ENCODE measurements around the gene GIPC3. TPM values are rescaled to one million over a fixed set of nuclear protein-coding genes. Genes with fewer than 3 reads are reported as not detected.

Gene GIPC3
- total RNA-seq, 2 donors from 2014 or later: 0.36 to 1.9 TPM

DNA sequence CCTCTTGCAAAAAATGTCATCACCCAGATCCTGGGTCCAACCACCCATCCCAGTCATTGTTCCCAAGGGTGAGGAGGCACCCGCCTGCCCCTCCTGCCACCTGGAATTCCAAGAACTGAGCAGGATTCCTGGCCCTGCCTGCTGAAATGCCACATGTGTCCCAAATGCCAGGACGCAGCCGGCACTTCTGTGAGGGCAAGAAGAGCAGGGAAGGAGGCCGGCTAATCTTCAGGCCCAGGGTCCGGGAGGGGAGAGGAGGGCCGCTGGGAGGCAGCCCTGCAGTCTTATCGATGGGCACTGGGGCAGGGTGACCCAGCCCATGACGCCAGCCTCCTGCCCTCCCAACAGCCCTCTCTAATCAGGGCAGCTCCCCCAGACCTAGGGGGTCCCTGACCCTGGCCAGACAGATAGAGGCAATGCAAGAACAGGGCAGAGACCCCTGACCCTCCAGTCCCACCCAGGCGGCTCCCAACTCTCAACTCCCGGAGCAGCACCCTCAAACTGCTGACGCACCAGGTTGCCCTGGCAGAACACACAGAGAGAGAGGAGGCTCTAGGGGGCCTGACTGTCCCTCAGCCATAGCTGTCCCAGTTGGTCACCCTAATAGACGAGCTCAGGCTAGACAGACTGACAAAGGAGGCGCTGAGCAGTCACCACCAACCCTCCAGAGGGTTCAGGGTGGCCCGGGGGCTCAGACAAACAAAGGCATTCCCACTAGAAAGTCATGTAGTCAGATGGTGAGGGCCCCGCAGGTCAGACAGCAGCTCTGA, 29.4 kb upstream of the GIPC3 start:
- 84% methylated on average over 15 of the region's 15 CpGs for WGBS
- Histone ChIP-seq H3K36me3 (no peaks in the 10 kb centered on the region), H3K4me3 (peak overlapping the region in 1 of 2 donors; percentile 79), H3K4me1 (replicated peaks) (no peaks in the 10 kb centered on the region), H3K27ac (no peak overlapping the region), H3K27me3 (replicated peaks; ENCODE audit: insufficient read depth) (no peaks in the 10 kb centered on the region), H3K9me3 (no peaks in the 10 kb centered on the region)
- TF ChIP-seq, protein P1, sequence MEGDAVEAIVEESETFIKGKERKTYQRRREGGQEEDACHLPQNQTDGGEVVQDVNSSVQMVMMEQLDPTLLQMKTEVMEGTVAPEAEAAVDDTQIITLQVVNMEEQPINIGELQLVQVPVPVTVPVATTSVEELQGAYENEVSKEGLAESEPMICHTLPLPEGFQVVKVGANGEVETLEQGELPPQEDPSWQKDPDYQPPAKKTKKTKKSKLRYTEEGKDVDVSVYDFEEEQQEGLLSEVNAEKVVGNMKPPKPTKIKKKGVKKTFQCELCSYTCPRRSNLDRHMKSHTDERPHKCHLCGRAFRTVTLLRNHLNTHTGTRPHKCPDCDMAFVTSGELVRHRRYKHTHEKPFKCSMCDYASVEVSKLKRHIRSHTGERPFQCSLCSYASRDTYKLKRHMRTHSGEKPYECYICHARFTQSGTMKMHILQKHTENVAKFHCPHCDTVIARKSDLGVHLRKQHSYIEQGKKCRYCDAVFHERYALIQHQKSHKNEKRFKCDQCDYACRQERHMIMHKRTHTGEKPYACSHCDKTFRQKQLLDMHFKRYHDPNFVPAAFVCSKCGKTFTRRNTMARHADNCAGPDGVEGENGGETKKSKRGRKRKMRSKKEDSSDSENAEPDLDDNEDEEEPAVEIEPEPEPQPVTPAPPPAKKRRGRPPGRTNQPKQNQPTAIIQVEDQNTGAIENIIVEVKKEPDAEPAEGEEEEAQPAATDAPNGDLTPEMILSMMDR (IDR thresholded peaks at IDR 0.05): no peak
- TF ChIP-seq POLR2AphosphoS5 (IDR thresholded peaks at IDR 0.05): no peak
- no peak for TF ChIP-seq POLR2A (IDR thresholded peaks at IDR 0.05)
- intact Hi-C loops (cut with DNase I): loop anchor here (2.0 kb wide), 1 partner anchor 17 kb away; the partner anchor contains the start of gene HMG20B
- no peak for DNase-seq (ENCODE audit: low spot score)

DNA sequence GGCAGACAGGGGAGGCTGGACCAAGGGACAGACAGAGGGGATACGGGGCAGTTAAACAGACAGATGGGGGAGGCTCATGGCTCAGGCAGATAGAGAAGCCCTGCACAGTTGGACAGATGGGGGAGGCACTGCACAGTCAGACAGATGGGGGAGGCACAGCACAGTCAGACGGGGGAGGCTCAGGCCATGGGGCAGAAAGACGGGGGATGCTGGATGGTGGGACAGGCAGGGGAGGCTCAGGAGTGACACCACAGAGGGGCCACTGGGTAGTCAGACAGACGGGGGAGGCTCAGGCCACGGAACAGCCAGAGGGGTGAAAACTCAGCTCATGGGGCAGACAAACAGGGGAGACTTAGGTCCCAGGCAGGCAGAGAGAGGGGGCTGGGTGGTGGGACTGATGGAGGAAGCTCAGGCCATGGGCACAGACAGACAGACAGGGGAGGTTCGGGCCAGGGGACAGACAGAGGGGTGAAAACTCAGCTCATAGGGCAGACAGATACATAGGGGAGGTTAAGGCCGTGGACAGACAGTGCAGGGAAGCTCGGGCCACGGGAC, 28.8 kb upstream of the GIPC3 start:
- no peaks in the 10 kb centered on the region for H3K36me3 ChIP-seq
- no peak for TF ChIP-seq POLR2AphosphoS5 (IDR thresholded peaks at IDR 0.05)
- TF ChIP-seq POLR2A (IDR thresholded peaks at IDR 0.05): no peak
- TF ChIP-seq, protein P1 (IDR thresholded peaks at IDR 0.05): no peak
- no peak overlapping the region for H3K27ac ChIP-seq
- no peaks in the 10 kb centered on the region for H3K27me3 ChIP-seq (replicated peaks; ENCODE audit: insufficient read depth)
- peak overlapping the region; percentile 73 to 79 for H3K4me3 ChIP-seq
- intact Hi-C loops (cut with DNase I): loop anchor here (2.0 kb wide), 1 partner anchor 16 kb away; the partner anchor contains the start of gene HMG20B
- H3K4me1 ChIP-seq (replicated peaks): no peaks in the 10 kb centered on the region
- H3K9me3 ChIP-seq: no peaks in the 10 kb centered on the region
- DNase-seq (ENCODE audit: low spot score): no peak
- 28% methylated on average over 9 of the region's 9 CpGs for WGBS

GRCh38 chr19:3556978-3557460, 28.3 kb upstream of the GIPC3 start:
- intact Hi-C loops (cut with DNase I): loop anchor here (2.0 kb wide), 1 partner anchor 16 kb away; the partner anchor contains the start of gene HMG20B
- H3K27me3 ChIP-seq (replicated peaks; ENCODE audit: insufficient read depth): no peaks in the 10 kb centered on the region
- H3K4me1 ChIP-seq (replicated peaks): no peaks in the 10 kb centered on the region
- no peaks in the 10 kb centered on the region for H3K9me3 ChIP-seq
- H3K27ac ChIP-seq: peak overlapping the region in 1 of 2 donors; percentile 61
- DNase-seq (ENCODE audit: low spot score): peak; percentile 23
- H3K36me3 ChIP-seq: no peaks in the 10 kb centered on the region
- TF ChIP-seq, protein P1 (IDR thresholded peaks at IDR 0.05): peak in 1 of 4 experiments; percentile 8
- TF ChIP-seq POLR2A (IDR thresholded peaks at IDR 0.05): no peak
- 1% methylated on average over 30 of the region's 60 CpGs for WGBS
- H3K4me3 ChIP-seq: peak overlapping the region; percentile 73 to 79

DNA sequence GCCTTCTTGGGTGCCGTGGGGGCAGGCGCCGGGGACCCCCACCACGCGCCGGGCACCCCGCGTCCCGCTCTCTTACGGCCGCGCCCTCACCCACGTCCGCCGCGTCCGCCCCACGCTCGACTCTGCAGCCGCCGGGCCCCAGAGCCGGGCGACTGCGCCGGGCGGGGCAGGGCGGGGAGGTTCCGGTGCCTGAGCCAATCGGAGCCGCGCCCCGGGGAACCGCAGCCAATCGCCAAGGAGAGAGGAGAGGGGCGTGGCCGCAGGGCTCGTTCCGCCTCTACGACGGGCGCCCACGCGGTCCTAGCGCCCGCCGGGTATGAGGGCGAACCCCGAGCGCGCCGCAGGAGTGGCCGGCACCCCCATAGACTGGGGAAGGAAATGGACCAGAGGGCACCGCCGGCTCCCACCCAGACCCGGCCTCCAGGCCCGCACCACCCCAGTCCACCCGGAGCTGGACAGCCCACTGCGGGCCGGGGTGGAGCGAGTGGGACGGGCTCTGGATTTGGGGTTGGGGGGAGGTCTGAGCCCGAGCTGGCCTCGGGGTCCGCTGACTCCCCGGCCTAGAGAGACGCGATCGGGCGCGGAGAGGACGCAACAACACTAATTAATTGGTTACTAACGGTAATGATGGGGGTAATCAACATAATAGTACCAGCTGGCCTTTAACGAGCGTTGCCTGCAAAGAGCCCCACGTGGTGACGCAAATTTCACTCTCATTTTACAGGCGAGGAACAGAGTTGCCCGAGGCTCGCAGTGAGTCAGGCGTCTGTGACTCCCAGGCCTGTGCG, 27.6 kb upstream of the GIPC3 start, which contains the start of gene MFSD12:
Gene MFSD12 (minus strand): TSS at position 126 of the 788 bp plus-strand sequence. CDS start 183 bp downstream, outside the sequence.
- Histone ChIP-seq H3K27me3 (replicated peaks; ENCODE audit: insufficient read depth) (no peaks in the 10 kb centered on the region), H3K4me3 (peak within 1 kb of the TSS; percentile 73 to 79), H3K27ac (peak within 1 kb of the TSS; percentile 61 to 77), H3K9me3 (no peaks in the 10 kb centered on the region), H3K36me3 (no peaks in the 10 kb centered on the region), H3K4me1 (replicated peaks) (no peaks in the 10 kb centered on the region)
- DNase-seq (ENCODE audit: low spot score): peak; percentile 94
- intact Hi-C loops (cut with DNase I): loop anchor here (2.0 kb wide), 1 partner anchor 15 kb away; the partner anchor contains the start of gene HMG20B
- TF ChIP-seq, protein P1 (IDR thresholded peaks at IDR 0.05): peak in 2 of 4 experiments; percentile 2
- TF ChIP-seq POLR2A (IDR thresholded peaks at IDR 0.05): peak; percentile 80
- peak; percentile 87 for TF ChIP-seq POLR2AphosphoS5 (IDR thresholded peaks at IDR 0.05)
- under 1% methylated on average over 79 of the region's 81 CpGs for WGBS

All from prostate gland (tissue), 2 donors.